HepG2 (cell line): ENCODE results near the gene EEF1AKMT3. TPM values are rescaled to one million over a fixed set of nuclear protein-coding genes. Genes with fewer than 3 reads are reported as not detected.

Experiments
- ATF3 ChIP-seq: sonication (generic); formaldehyde crosslinking; IDR thresholded peaks from 2 replicates; pipeline ENCODE4 v1.4.0; 2020; ENCODE audit warnings: missing genetic modification reagents
- ATF6 ChIP-seq: sonication (generic); formaldehyde crosslinking; conservative IDR thresholded peaks from 2 replicates; pipeline ENCODE4 v1.4.0; 2020; ENCODE audit warnings: missing genetic modification reagents
- BCLAF1 ChIP-seq: fragments of 450-650 bp; IDR thresholded peaks from 2 replicates; pipeline ENCODE4 v1.6.1; 2017; ENCODE audit warnings: mild to moderate bottlenecking
- GLMP ChIP-seq: sonication (generic); formaldehyde crosslinking; IDR thresholded peaks from 2 replicates; pipeline ENCODE4 v1.9.0; 2021; ENCODE audit warnings: missing genetic modification reagents, mild to moderate bottlenecking, borderline replicate concordance
- HIVEP1 ChIP-seq: sonication (generic); formaldehyde crosslinking; IDR thresholded peaks from 2 replicates; pipeline ENCODE4 v1.4.0; 2020; ENCODE audit warnings: mild to moderate bottlenecking, missing genetic modification reagents
- IKZF4 ChIP-seq: sonication (generic); formaldehyde crosslinking; IDR thresholded peaks from 2 replicates; pipeline ENCODE4 v1.5.1; 2020; ENCODE audit warnings: borderline replicate concordance, mild to moderate bottlenecking, low read depth, missing genetic modification reagents; ENCODE audit errors: not compliant biosample characterization
- POLR2G ChIP-seq: fragments of 200-400 bp; formaldehyde crosslinking; IDR thresholded peaks from 2 replicates; pipeline ENCODE4 v1.6.1; 2018; ENCODE audit warnings: mild to moderate bottlenecking, low read depth, low read length, moderate library complexity
- SNAPC4 ChIP-seq: sonication (generic); formaldehyde crosslinking; IDR thresholded peaks from 2 replicates; pipeline ENCODE4 v1.4.0; 2020; ENCODE audit warnings: mild to moderate bottlenecking, missing genetic modification reagents
- SOX13 ChIP-seq, 3 experiments: fragments of 450-650 bp in 1 of 3; sonication (generic) in 1 of 3; formaldehyde crosslinking in 1 of 3; IDR thresholded peaks in 2 of 3; conservative IDR thresholded peaks in 1 of 3; 2 replicates each; pipeline versions ENCODE4 v1.5.0 to v1.6.1; 2016 to 2020; ENCODE audit warnings: antibody characterized with exemption in 1 of 3, mild to moderate bottlenecking in 1 of 3, missing compliant biosample characterization in 1 of 3, missing genetic modification reagents in 1 of 3, moderate library complexity in 1 of 3
- SYNCRIP ChIP-seq: fragments of 200-400 bp; formaldehyde crosslinking; IDR thresholded peaks from 2 replicates; pipeline ENCODE4 v1.6.1; 2018; ENCODE audit warnings: mild to moderate bottlenecking, low read depth, low read length; ENCODE audit not compliant: insufficient read depth
- TMF1 ChIP-seq: sonication (generic); formaldehyde crosslinking; IDR thresholded peaks from 2 replicates; pipeline ENCODE4 v1.8.1; 2022; ENCODE audit warnings: low read depth, missing genetic modification reagents
- ZFP37 ChIP-seq: sonication (generic); formaldehyde crosslinking; IDR thresholded peaks from 2 replicates; pipeline ENCODE4 v1.4.0; 2020; ENCODE audit warnings: missing genetic modification reagents, borderline replicate concordance
- ZNF703 ChIP-seq: sonication (generic); formaldehyde crosslinking; IDR thresholded peaks from 2 replicates; pipeline ENCODE4 v1.5.1; 2020; ENCODE audit warnings: missing genetic modification reagents, mild to moderate bottlenecking, moderate library complexity, borderline replicate concordance
- ZZZ3 ChIP-seq: sonication (generic); formaldehyde crosslinking; IDR thresholded peaks from 2 replicates; pipeline ENCODE4 v1.4.0; 2020; ENCODE audit warnings: missing genetic modification reagents, mild to moderate bottlenecking, borderline replicate concordance
- polyA plus RNA-seq, 8 experiments: library from polyadenylated mRNA; depleted of rRNA in 3 of 8; stranded (reverse) in 7 of 8; unstranded in 1 of 8; fragments of >200 nt; fragmentation: Illumina TruSeq in 4 of 8; extraction: Trizol in 4 of 8; gene quantifications; 2 replicates each; pipeline versions ENCODE4 v1.2.1 to v1.2.3, GENCODE V29; 2011 to 2016; ENCODE audit warnings: low read depth in 4 of 8, missing spikeins in 1 of 8, mixed read lengths in 1 of 8; ENCODE audit not compliant: insufficient read depth in 1 of 8
- total RNA-seq, 5 experiments: library from RNA; depleted of rRNA; stranded (reverse); fragments of >200 nt; fragmentation: Illumina TruSeq; extraction: Trizol; gene quantifications; 2 replicates each; pipeline ENCODE4 v1.2.3, GENCODE V29; 2016; ENCODE audit warnings: low read depth in 1 of 5

Gene EEF1AKMT3
- total and polyA plus RNA-seq, 2 of the 13 experiments (the other 11 are each of a cell fraction or from before 2014, with no cell fraction given) = 4.7 to 11.4 TPM

- TF ChIP-seq ATF6 (CRISPR knock-in tag) = no peak
- TF ChIP-seq BCLAF1 = no peak
- TF ChIP-seq ZZZ3 (CRISPR knock-in tag) = peak; percentile 2; the same call in 1 of the 2 replicates
- TF ChIP-seq ATF3 (CRISPR knock-in tag) = no peak
- no peak for TF ChIP-seq GLMP (CRISPR knock-in tag)
- no peak; the same call in 1 of the 2 replicates for TF ChIP-seq SOX13 (IDR thresholded peaks at IDR 0.05)
- TF ChIP-seq SOX13 (CRISPR knock-in tag; conservative IDR thresholded peaks at IDR 0.05 in 1 of 2, IDR thresholded peaks at IDR 0.05 in 1 of 2) = no peak
- TF ChIP-seq SNAPC4 (CRISPR knock-in tag) = no peak
- no peak for TF ChIP-seq SYNCRIP
- TF ChIP-seq HIVEP1 (CRISPR knock-in tag) = 0 out of 2 replicates have a peak, but pooled peaks have one; percentile 54
- TF ChIP-seq POLR2G = peak; percentile 82
- no peak for TF ChIP-seq IKZF4 (CRISPR knock-in tag)
- TF ChIP-seq TMF1 (CRISPR knock-in tag) = no peak; the same call in 1 of the 2 replicates
- TF ChIP-seq ZNF703 (CRISPR knock-in tag) = no peak
- TF ChIP-seq ZFP37 (CRISPR knock-in tag) = no peak
Observed at GRCh38 chr12:57744777-57745484, 27.5 kb upstream of the EEF1AKMT3 start, which contains the start of gene TSPAN31 (continued).
